ENCODE data around the gene ALAS1.

- TF ChIP-seq CTCF (tag by site-specific recombination; IDR thresholded peaks at IDR 0.05) (no peak), ZNF302 (tag by site-specific recombination; IDR thresholded peaks at IDR 0.05; ENCODE audit: low read depth) (no peak), ZNF121 (tag by site-specific recombination; IDR thresholded peaks at IDR 0.05) (no peak), MYNN (tag by site-specific recombination; IDR thresholded peaks at IDR 0.05; ENCODE audit: borderline replicate concordance) (no peak), GLI4 (tag by site-specific recombination; IDR thresholded peaks at IDR 0.05) (no peak)
Measured at GRCh38 chr3:52210037-52210436, 12.1 kb downstream of the ALAS1 start.
